IPS-18c (cell line): ENCODE results near the gene LAMC1.

ENCODE experiments used
- H3K4me3 ChIP-seq: 2 replicates; pipeline ENCODE4 v1.7.0; 2013; ENCODE audit warnings: low read depth, mild to moderate bottlenecking, low read length, moderate library complexity; ENCODE audit not compliant: insufficient read depth
- H3K9me3 ChIP-seq: one replicate; pipeline ENCODE4 v1.6.1; 2013; ENCODE audit warnings: mild to moderate bottlenecking, low read length, moderate library complexity; ENCODE audit not compliant: control insufficient read depth, insufficient read depth

The LAMC1 gene

DNA sequence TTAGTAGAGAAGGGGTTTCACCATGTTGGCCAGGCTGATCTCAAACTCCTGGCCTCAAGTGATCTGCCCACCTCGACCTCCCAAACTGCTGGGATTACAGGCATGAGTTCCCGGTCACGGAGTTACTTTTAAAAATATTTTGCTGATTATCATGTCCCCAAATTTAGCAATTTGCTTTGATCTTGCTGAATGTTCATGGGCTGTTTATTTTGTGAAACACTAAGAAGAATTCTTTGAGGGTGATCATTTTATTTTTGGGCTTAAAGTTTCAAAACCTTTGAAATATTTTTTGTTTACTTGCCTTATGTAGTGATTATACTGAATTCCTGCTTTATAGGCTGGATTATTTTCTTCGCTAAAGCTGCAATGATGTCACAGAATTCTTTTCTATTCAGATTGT lies 11.4 kb upstream of the LAMC1 start:
- no peak overlapping the region for H3K4me3 ChIP-seq
- peaks cover 2% of the 10 kb centered on the region for H3K9me3 ChIP-seq

DNA sequence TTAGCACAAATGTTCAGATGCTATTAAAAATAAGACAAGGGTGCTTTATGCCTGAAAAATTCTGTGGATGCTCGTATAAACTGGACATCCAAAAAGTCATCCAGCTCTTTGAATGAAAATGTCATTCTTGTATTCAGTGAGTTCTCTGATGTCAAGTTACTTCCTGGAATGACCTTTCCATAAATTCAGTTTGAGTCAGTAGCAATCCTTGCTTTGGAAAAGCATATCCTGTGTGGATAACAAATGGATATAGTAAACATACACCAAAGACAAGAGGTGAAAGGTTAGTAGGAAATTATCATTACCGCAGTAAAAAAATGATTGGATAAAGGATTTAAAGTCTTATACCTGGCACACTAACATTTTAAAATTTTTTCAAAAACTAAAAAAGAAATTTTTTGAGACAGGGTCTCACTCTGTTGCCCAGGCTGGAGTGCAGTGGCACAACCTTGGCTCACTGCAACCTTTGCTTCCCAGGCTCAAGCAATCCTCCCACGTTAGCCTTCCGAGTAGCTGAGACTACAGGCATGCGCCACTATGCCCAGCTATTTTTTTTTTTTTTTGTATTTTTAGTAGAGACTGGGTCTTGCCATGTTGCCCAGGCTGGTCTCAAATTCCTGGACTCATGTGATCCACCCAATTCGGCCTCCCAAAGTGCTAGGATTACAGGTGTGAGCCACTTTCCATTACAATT lies 10.8 kb upstream of the LAMC1 start:
- Histone ChIP-seq H3K4me3 (no peak overlapping the region), H3K9me3 (peaks cover 2% of the 10 kb centered on the region)

DNA sequence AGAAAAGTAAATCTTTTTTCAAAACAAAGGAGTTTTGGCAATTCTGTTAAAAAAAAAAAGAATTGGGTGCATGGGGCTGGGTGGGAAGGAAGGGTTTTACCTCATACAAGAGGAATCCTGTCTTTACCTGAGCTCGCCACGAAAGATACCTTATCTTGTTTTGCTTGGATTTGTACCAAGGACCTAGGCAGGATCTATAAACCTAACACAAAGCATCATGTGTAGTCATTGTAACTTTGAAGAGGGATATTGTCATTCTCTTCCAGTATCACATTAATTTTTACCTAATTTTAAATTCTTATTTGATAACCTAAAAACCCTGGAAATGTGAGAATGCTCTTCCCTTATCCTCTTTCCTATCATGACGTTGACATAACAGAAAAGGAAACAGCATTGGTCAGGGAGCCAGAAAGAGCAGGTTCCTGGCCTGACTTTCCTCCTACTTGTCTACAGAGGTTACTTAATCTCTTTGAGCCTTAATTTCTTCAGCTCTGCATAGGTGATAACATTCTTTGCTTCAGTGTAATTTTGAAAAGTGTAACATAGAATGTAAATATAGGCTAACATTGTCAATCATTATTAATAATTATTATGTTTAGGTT lies 4.0 kb upstream of the LAMC1 start:
- no peaks in the 10 kb centered on the region for H3K9me3 ChIP-seq
- no peak overlapping the region for H3K4me3 ChIP-seq

DNA sequence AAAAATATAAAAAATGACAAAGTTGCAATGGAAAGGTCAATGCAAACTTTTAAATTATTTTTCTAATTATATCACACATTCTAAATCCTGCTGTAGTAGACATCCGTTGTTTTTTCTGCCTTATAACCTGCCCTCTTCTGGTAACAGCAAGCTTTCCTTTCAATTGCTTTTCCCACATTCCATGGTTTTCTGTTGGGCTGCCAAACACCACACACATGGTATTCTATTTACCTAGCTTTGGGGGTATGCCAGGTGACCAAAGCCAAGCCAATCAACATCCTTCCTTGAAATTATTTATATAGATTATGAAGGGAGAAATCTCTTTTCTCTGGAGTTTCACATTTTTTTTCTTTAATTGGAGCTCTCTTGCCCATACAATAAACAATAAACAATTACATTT lies 3.4 kb upstream of the LAMC1 start:
- no peaks in the 10 kb centered on the region for H3K9me3 ChIP-seq
- no peak overlapping the region for H3K4me3 ChIP-seq

DNA sequence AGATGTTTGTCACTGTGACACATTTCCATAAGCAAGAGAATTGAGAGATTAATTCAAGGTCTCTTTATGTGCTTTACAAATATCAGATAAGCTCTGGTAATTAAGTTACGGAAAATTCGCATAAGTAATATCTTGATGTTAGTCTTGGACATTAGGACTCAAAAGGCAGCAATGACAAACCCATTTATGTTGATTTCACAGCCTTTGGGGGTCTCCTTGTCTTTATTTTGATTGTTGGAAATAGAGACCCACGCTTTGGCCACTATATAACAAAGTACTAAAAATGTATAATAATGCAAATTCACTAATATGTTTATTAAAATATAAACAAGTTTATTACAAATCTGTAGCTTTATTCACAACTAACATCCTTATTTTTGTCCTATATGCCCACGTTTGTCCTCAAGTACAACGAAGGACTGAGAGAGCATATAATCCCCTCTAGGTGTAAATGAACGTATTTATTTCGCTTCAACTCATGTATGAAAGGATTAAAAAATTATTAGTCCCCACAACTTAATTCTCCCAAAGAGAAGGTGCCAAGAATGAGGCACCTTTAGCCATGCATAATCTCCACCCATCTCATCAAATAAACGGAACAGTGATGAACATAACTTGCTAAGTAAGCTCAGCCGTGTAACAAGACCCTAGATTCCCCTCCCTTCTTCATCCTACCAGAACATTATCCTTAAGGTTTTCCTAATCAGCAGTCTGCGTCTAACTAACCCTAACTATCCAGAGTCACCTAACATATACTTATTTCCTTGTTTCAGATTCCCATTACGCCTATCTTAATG lies 1.6 kb upstream of the LAMC1 start:
- Histone ChIP-seq H3K9me3 (no peaks in the 10 kb centered on the region), H3K4me3 (peak overlapping the region; percentile 68; the same call in 1 of the 2 replicates)

DNA sequence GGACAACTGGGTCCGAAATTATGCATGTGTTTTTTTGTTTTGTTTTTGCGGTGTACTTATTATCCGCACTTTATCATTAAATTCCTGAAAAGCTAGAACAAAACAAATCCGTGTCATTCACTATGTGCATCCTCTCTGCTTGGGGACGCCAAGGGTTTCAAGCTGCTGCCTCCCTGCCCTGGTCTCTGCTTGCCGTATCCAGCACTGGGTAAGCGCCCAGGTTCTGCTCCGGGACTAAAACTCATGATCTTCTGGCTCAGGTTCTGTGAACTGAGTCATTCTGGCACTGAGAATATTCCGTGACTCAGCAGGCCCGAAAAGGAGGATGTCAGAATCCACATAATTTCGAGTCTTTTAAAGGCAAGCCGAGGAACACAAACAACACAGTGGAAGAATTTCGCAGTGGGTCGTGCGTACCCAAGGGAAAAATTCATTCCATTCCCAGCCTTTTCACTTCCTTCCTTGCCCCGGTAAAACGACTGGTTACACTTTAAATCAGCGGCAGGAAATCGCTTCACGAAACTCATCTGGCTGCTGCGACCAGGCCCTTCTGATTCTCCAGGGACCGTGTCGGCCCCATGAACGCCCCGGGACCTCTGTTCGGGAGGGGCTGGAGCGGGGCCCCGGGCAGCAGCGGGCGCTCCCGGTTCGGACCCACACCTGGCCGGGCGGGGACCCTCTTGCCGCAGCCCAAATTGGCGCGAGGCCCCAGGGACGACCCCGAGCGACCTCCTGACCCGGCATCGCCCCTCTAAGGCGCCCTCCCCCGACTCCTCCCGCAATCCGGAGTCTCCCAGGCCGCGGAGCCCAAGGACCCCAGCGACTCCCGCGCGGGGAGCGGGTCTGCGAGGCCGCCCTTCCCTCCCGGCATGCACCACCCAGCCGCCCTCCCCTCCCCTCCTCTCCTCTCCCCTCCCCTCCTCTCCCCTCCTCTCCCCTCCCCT lies 746 bp upstream of the LAMC1 start:
- peak overlapping the region; percentile 68 for H3K4me3 ChIP-seq
- H3K9me3 ChIP-seq = no peaks in the 10 kb centered on the region

DNA sequence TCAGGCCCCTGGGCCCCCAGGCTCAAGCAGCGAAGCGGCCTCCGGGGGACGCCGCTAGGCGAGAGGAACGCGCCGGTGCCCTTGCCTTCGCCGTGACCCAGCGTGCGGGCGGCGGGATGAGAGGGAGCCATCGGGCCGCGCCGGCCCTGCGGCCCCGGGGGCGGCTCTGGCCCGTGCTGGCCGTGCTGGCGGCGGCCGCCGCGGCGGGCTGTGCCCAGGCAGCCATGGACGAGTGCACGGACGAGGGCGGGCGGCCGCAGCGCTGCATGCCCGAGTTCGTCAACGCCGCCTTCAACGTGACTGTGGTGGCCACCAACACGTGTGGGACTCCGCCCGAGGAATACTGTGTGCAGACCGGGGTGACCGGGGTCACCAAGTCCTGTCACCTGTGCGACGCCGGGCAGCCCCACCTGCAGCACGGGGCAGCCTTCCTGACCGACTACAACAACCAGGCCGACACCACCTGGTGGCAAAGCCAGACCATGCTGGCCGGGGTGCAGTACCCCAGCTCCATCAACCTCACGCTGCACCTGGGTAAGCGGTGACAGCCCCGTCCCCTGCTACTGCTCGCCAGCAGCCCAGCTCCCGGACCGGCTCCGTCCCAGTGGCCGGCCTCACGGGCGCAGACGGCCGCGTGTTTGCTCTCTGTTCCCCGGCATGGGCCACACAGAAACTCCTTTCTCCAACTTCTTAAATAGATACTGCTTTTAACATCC lies 539 bp downstream of the LAMC1 start:
- no peaks in the 10 kb centered on the region for H3K9me3 ChIP-seq
- H3K4me3 ChIP-seq = peak overlapping the region; percentile 81

DNA sequence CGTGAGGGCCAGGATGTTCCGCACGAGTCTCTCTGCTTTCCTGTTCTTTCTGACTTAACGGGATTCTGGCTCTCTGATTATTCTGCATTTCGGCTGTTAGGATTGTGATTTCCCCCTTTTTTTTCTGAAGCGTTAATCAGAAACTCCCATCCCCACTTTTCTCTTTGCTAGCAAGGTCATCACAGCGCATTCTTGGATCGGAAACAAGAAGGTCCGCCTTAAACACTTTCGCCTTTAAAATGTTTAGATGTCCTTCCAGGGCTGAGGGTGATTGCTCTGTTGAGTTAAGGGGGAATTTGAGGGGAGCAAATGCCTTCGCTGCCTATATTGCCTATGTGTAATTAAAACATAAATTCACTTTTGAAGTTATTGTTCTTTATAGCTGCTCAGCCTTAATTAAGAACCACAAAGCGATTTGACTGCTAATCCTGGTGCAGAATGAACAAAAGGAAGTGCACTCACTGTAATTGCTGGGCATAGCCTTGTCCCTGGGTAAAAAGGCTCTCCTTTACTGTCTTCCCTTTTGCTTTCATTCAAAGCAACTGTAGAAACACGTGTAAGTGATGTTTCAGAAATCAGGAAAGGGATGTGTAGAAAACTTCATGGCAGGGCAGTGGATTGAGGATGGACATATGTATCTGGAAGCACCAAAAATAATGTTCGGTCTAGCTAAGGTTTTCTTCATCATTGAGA lies 1.2 kb downstream of the LAMC1 start:
- H3K9me3 ChIP-seq = no peaks in the 10 kb centered on the region
- H3K4me3 ChIP-seq = peak overlapping the region; percentile 81

DNA sequence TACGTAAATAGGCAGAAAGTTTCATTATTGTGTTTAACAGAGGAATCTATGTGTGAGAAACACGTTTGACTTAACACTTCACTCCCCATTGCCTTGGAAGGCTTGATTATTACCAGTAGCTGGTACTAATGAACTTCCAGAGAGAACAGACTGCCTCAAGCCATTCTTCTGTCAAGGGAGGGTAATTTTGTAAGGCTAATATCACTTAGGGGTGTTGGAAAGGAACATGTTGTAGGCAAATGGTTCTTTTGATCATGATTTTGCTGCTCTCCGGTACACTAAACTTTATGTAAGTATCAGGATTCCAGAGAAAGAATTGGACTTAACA lies 1.8 kb downstream of the LAMC1 start:
- peak overlapping the region; percentile 81 for H3K4me3 ChIP-seq
- H3K9me3 ChIP-seq = no peaks in the 10 kb centered on the region

DNA sequence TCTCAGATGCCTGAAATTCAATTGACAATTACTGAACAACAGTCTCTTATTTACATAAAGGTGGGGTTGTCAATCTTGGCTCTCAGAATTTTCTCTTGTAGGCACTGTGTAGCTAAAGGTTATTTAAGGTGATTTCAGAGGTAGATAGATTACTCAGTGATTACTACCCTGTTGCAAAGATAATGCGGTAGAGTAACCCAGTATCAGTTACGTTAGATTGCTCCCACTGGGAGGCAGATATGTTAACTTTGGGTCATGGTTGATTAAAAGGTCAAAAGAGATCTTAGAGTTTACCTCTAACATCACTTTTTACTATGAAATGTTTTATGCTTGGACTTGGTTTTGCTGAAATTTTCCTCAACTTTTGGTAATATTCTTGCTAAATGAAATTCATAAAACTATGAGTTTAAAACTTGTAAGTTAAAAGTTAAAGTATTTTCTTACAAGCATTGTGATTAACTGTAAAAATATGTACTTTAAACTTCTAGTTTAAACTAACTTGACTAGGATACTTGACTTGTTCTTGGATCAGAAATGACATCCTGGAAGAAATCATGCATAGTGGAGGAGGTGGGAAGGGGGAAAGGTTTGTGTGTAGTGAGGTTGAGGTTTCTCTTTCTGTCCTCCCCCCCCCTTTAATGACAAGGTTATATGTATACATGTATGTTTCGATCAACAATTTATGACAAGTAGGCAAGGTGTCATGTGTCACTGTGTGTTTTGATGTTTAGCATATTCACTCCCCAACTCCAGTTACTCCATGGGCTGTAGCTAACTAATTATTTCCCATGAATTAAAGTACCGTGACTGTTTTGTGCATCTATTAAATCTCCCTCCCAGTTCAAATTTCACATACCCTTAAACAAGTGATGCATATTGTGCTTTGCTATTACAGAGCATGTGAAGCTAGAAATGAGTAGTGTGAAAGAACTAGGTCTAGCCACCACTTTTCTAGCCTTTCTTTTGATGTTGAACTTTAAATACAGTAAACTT lies 2.9 kb downstream of the LAMC1 start:
- Histone ChIP-seq H3K9me3 (no peaks in the 10 kb centered on the region), H3K4me3 (0 out of 2 replicates have a peak overlapping the region, but pooled peaks have one; percentile 9)

DNA sequence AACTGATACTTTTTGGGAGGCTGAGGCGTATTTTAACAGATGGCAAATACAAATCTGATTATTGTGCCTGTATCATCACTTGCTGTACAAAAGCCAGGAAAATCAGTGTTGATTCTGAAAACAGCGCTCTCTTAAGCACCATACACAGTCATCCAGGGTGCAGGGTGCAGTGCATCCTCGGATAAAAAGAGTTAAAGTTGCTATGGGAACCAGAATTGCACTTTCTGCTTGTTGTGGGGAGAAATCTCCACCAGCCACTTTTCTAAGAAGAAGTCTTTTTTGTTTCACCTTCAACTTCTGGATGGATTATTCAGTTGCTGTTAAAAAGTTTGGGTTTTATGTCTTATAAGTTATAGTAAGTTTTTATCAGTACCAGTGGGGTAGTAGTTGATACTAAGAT lies 3.8 kb downstream of the LAMC1 start:
- H3K9me3 ChIP-seq = no peaks in the 10 kb centered on the region
- no peak overlapping the region for H3K4me3 ChIP-seq

DNA sequence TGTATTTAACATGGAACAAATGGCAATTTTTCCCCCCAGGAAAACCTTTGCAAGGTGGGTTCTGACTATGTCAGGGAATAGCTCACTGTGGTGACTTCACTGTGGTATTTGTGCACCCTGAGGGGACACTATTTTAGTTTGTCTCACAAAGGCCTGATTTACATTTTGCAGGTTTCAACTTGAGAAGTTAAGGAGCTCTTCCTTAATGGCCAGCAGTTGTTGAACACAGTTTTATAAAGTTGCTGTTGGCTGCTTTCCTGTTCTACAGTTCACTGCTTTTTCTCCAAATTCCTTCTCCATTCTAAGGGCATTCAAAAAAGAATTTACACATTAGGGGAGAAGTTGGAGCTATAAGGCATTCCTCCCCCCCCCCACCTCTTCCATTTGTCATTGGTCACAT lies 4.6 kb downstream of the LAMC1 start:
- H3K4me3 ChIP-seq = no peak overlapping the region
- H3K9me3 ChIP-seq = no peaks in the 10 kb centered on the region

DNA sequence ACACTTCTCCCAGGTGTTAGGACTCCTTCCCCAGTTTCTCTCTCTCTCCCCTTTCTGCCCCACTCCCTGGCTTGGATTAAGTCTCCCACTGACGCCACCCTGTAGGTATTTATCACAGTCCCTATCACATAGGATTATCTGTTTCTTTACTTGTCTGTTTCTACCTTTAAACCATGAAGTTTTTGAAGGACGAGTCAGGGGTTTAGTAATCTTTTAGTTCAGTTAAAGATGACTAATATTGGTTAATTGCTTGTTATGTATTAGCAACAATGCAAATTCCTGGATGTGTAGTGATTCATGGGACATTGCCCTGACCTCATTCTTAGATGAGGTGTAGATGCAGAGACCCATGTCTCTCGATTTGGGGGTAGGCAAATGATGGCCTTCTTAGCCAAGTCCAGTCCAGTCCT lies 6.4 kb downstream of the LAMC1 start:
- Histone ChIP-seq H3K9me3 (no peaks in the 10 kb centered on the region), H3K4me3 (no peak overlapping the region)

DNA sequence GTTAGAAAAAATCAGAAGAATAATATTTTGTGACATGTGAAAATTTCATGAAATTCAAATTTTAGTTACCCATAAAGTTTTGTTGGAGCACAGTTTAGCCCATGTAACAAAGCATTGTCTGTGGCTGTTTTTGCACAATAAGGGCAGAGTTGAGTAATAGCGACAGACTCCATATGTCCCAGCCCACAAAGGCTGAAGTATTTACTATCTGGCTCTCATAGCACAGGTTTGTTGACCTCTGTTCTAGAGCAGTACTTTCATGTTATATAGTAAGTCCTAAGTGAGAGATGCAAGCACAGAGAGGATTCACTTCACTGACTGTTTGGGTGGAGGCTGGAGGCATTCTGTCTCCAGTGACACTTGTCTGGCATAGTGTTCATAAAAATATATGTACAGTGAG lies 6.8 kb downstream of the LAMC1 start:
- Histone ChIP-seq H3K9me3 (no peaks in the 10 kb centered on the region), H3K4me3 (no peak overlapping the region)

DNA sequence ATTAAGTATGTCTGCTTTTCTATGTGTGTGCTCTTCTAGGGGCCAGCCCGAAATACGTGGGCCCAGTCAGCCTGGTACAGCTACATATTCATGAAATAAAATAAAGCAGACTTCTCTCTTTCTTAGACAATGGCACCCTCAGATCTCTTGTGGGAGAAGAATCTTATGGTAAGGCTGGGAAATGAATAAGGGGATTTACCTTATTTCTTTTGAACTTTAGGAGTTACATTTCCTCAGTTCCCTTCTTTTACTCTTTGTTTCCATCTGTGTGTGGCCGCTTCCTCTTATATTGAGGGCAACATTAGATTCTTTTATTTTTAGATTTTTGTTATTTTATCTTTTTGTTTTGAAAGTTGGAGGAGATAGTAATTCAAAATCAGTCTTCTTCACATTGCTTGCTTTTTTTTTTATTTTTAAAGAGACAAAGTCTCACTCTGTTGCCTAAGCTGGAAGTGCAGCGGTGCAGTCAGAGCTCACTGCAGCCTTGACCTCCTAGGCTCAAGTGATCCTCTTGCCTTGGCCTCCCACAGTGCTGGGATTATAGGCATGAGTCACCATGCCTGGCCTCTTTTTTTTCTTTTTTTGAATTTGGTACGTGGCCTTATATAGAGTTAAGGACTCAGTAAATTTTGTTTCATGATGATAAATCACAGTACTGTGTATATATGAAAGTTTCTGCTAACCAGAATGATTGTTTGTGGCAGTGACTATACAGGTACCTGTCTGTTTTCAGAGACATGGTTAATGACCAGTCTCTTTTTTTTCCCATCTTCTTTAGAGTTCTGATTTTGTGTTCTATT lies 9.1 kb downstream of the LAMC1 start:
- Histone ChIP-seq H3K9me3 (no peaks in the 10 kb centered on the region), H3K4me3 (no peak overlapping the region)
